ENCODE results near the gene SLC22A15. TPM values are rescaled to one million over a fixed set of nuclear protein-coding genes. Genes with fewer than 3 reads are reported as not detected.

SLC22A15 gene
- total RNA-seq, 4 donors from 2014 or later, result 0.53 to 6.6 (median 2.1) TPM

GRCh38 chr1:116089870-116090269 is 113.6 kb downstream of the SLC22A15 start:
- Histone ChIP-seq H3K4me3 (no peak overlapping the region), H3K36me3 (no peaks in the 10 kb centered on the region), H3K4me1 (no peaks in the 10 kb centered on the region), H3K27me3 (no peaks in the 10 kb centered on the region), H3K27ac (no peak overlapping the region), H3K9me3 (peaks cover 0 to 8% (median 2%) of the 10 kb centered on the region in 4 donors)
- DNase-seq, result no peak
- no peak for TF ChIP-seq CTCF (IDR thresholded peaks at IDR 0.05)
- no peak for TF ChIP-seq POLR2A (IDR thresholded peaks at IDR 0.05)

- H3K9me3 ChIP-seq, result peaks cover 0 to 14% (median 2%) of the 10 kb centered on the region in 4 donors
- TF ChIP-seq CTCF (IDR thresholded peaks at IDR 0.05) (no peak), POLR2A (IDR thresholded peaks at IDR 0.05) (no peak)
- H3K4me3 ChIP-seq, result no peak overlapping the region
- no peaks in the 10 kb centered on the region for H3K4me1 ChIP-seq
- H3K27ac ChIP-seq, result no peak overlapping the region
- H3K36me3 ChIP-seq, result no peaks in the 10 kb centered on the region
- DNase-seq, result no peak
- no peaks in the 10 kb centered on the region for H3K27me3 ChIP-seq
Measured at GRCh38 chr1:116091083-116091482, 114.8 kb downstream of the SLC22A15 start.

DNA sequence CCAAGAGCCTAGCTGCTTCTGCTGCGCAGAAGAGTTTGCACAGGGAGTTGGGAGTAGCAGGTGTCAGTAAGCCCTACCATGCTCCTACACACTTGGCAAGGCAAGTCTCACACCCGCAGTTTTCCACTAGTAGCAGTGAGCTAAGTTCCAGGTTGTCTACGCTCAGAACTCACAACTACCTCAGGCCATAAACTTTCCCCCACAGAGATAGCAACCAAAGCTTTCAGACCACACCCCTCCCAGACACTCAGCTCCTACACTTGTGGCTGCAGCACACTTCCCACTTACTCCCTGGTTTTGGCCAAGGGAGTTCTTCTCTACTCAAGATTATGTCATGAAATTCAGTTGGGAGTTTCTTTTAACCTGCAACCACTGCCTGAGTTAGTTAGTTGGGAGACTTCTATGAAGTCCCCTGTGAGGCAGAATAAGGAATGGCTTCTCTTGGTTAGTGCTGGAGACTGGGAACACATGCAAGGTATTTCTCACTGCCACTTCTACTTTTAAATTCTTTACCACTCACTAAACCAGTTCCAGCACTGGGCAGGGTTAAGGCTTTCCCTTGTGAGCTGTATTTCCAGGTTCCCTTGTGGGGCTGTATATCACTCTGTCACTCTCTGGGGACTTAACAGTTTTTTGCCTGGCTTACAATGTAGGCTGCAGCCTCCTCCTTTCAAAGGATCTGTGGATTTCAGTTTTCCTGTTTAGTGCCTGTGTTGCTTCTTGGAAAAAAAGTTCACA is 116.6 kb downstream of the SLC22A15 start:
- no peaks in the 10 kb centered on the region for H3K36me3 ChIP-seq
- H3K4me3 ChIP-seq, result no peak overlapping the region
- no peaks in the 10 kb centered on the region for H3K4me1 ChIP-seq
- H3K27me3 ChIP-seq, result no peaks in the 10 kb centered on the region
- peaks cover 0 to 14% (median 2%) of the 10 kb centered on the region in 4 donors for H3K9me3 ChIP-seq
- no peak for DNase-seq
- no peak overlapping the region for H3K27ac ChIP-seq
- no peak for TF ChIP-seq CTCF (IDR thresholded peaks at IDR 0.05)
- no peak for TF ChIP-seq POLR2A (IDR thresholded peaks at IDR 0.05)

DNA sequence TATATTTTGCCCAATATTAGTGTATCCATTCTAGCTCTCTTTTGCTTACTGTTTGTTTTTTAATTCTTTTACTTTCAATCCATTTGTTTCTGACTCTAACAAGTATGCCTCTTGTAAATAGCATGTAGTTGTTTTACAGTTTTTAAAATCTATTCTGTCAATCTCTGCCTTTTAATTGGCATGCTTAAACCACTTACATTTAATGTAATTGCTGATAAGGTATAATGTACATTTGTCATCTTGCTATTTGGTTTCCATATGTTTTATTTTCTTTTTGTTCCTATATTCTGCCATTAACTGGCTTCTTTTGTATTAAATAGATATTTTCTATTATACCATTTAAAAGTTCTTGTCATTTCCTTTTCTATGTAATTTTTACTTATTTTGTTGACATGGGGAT is 118.7 kb downstream of the SLC22A15 start:
- no peaks in the 10 kb centered on the region for H3K4me1 ChIP-seq
- no peak overlapping the region for H3K27ac ChIP-seq
- H3K9me3 ChIP-seq, result peaks cover 0 to 14% (median 2%) of the 10 kb centered on the region in 4 donors
- H3K4me3 ChIP-seq, result no peak overlapping the region
- no peak for DNase-seq
- H3K36me3 ChIP-seq, result no peaks in the 10 kb centered on the region
- no peaks in the 10 kb centered on the region for H3K27me3 ChIP-seq
- no peak for TF ChIP-seq CTCF (IDR thresholded peaks at IDR 0.05)

- H3K27me3 ChIP-seq, result no peaks in the 10 kb centered on the region
- H3K4me3 ChIP-seq, result no peak overlapping the region
- no peak overlapping the region for H3K27ac ChIP-seq
- DNase-seq, result no peak
- H3K36me3 ChIP-seq, result no peaks in the 10 kb centered on the region
- no peaks in the 10 kb centered on the region for H3K4me1 ChIP-seq
- TF ChIP-seq POLR2A (IDR thresholded peaks at IDR 0.05) (no peak), CTCF (IDR thresholded peaks at IDR 0.05) (no peak)
- H3K9me3 ChIP-seq, result peaks cover 0 to 9% (median 2%) of the 10 kb centered on the region in 4 donors
Measured at GRCh38 chr1:116096013-116096618, 119.8 kb downstream of the SLC22A15 start.

Data from Peyer's patch (tissue), 4 donors.